SK-N-SH (cell line): Measurements from ENCODE around the gene NAA40.

Experiments
- CHD2 ChIP-seq: fragments of 150-350 bp; IDR thresholded peaks from 2 replicates; pipeline ENCODE4 v1.6.1; 2018; ENCODE audit warnings: low read length; ENCODE audit not compliant: partially characterized antibody
- CTCF ChIP-seq: fragments of 200-600 bp; sonication (generic); IDR thresholded peaks from 2 replicates; pipeline ENCODE4 v1.6.1; 2017; ENCODE audit warnings: antibody characterized with exemption, mild to moderate bottlenecking, moderate library complexity
- EP300 ChIP-seq, 2 experiments: IDR thresholded peaks; 2 replicates each; pipeline versions ENCODE4 v1.4.0 to v1.6.1; 2012; ENCODE audit warnings: borderline replicate concordance in 1 of 2, low read depth in 1 of 2, low read length in 1 of 2
- FOXM1 ChIP-seq: IDR thresholded peaks from 2 replicates; pipeline ENCODE4 v1.4.0; 2012; ENCODE audit warnings: low read depth, mild to moderate bottlenecking
- GATA2 ChIP-seq: sonication (generic); formaldehyde crosslinking; IDR thresholded peaks from 2 replicates; pipeline ENCODE4 v1.5.0; 2020; ENCODE audit warnings: mild to moderate bottlenecking, missing genetic modification reagents
- MEF2A ChIP-seq: IDR thresholded peaks from 2 replicates; pipeline ENCODE4 v1.4.0; 2012; ENCODE audit warnings: low read depth, borderline replicate concordance
- PBX3 ChIP-seq: IDR thresholded peaks from 2 replicates; pipeline ENCODE4; 2012
- POLR2AphosphoS5 ChIP-seq: IDR thresholded peaks from 2 replicates; pipeline ENCODE4 v1.6.1; 2012; ENCODE audit warnings: low read depth, low read length
- RAD21 ChIP-seq: IDR thresholded peaks from 2 replicates; pipeline ENCODE4 v1.6.1; 2012; ENCODE audit warnings: mild to moderate bottlenecking, low read length
- RXRA ChIP-seq: IDR thresholded peaks from 2 replicates; pipeline ENCODE4 v1.4.0; 2012; ENCODE audit warnings: low read depth, mild to moderate bottlenecking, borderline replicate concordance
- SIN3A ChIP-seq: IDR thresholded peaks from 2 replicates; pipeline ENCODE4 v1.6.1; 2012; ENCODE audit warnings: low read depth, mild to moderate bottlenecking, low read length, moderate library complexity, borderline replicate concordance
- YY1 ChIP-seq: IDR thresholded peaks from 2 replicates; pipeline ENCODE4 v1.4.0; 2012; ENCODE audit warnings: low read depth, mild to moderate bottlenecking
- TF ChIP-seq, protein P1 (sequence below): IDR thresholded peaks from 2 replicates; pipeline ENCODE4 v1.4.0; 2012; ENCODE audit warnings: low read depth, borderline replicate concordance

- TF ChIP-seq EP300 (IDR thresholded peaks at IDR 0.05; ENCODE audit: borderline replicate concordance in 1 of 2, low read depth in 1 of 2, low read length in 1 of 2) (no peak), FOXM1 (no peak), CTCF (no peak), MEF2A (no peak), YY1 (no peak), SIN3A (no peak), PBX3 (no peak), CHD2 (no peak), POLR2AphosphoS5 (no peak), RXRA (no peak), GATA2 (no peak), RAD21 (no peak)
- TF ChIP-seq, protein P1, sequence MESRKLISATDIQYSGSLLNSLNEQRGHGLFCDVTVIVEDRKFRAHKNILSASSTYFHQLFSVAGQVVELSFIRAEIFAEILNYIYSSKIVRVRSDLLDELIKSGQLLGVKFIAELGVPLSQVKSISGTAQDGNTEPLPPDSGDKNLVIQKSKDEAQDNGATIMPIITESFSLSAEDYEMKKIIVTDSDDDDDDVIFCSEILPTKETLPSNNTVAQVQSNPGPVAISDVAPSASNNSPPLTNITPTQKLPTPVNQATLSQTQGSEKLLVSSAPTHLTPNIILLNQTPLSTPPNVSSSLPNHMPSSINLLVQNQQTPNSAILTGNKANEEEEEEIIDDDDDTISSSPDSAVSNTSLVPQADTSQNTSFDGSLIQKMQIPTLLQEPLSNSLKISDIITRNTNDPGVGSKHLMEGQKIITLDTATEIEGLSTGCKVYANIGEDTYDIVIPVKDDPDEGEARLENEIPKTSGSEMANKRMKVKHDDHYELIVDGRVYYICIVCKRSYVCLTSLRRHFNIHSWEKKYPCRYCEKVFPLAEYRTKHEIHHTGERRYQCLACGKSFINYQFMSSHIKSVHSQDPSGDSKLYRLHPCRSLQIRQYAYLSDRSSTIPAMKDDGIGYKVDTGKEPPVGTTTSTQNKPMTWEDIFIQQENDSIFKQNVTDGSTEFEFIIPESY = no peak
Measured at GRCh38 chr11:63969461-63969860, 30.7 kb downstream of the NAA40 start.
